SU-DHL-6 (cell line): Measurements from ENCODE around the gene SYNPO2L.
"Not testable (repeated sequence)": the region's sequence is repeated elsewhere in the genome, so short reads cannot be mapped to it uniquely, and the experiment has no call there.

ENCODE experiments used
- H2AFZ ChIP-seq: fragments of 200-600 bp; sonication (generic); 2 replicates; pipeline ENCODE4 v1.6.1; 2014; ENCODE audit warnings: low read depth, mild to moderate bottlenecking, moderate library complexity, mixed read lengths, antibody characterized with exemption, low read length; ENCODE audit not compliant: severe bottlenecking
- H3F3A ChIP-seq: fragments of 200-600 bp; shearing (Covaris generic); 2 replicates; pipeline ENCODE4 v1.6.0; 2016; ENCODE audit warnings: antibody characterized with exemption, mild to moderate bottlenecking; ENCODE audit not compliant: insufficient read depth
- H3K27ac ChIP-seq: fragments of 200-600 bp; sonication (generic); 2 replicates; pipeline ENCODE4 v1.5.1; 2016; ENCODE audit warnings: low read depth, mild to moderate bottlenecking, low read length, moderate library complexity, mixed read lengths
- H3K27me3 ChIP-seq: fragments of 200-600 bp; sonication (generic), shearing (Covaris generic); 2 replicates; pipeline ENCODE4 v1.6.0; 2014; ENCODE audit warnings: mild to moderate bottlenecking, low read length
- H3K36me3 ChIP-seq: fragments of 200-600 bp; sonication (generic); 2 replicates; pipeline ENCODE4 v1.6.1; 2014; ENCODE audit warnings: mild to moderate bottlenecking, low read length, mixed read lengths
- H3K4me2 ChIP-seq: fragments of 300-600, 200-600 bp; shearing (Covaris generic), sonication (generic); 2 replicates; pipeline ENCODE4 v1.6.0; 2014; ENCODE audit warnings: low read length, low read depth, mild to moderate bottlenecking; ENCODE audit not compliant: poor library complexity, severe bottlenecking
- H3K4me3 ChIP-seq: fragments of 200-600 bp; sonication (generic); 2 replicates; pipeline ENCODE4 v1.5.1; 2014; ENCODE audit warnings: antibody characterized with exemption, low read length, mild to moderate bottlenecking, mixed read lengths; ENCODE audit not compliant: insufficient read depth, poor library complexity, severe bottlenecking
- H3K79me2 ChIP-seq: fragments of 200-600 bp; sonication (generic); 2 replicates; pipeline ENCODE4 v1.6.1; 2014; ENCODE audit warnings: mild to moderate bottlenecking, low read length, moderate library complexity; ENCODE audit not compliant: insufficient read depth
- H3K9ac ChIP-seq: fragments of 200-600 bp; sonication (generic); 2 replicates; pipeline ENCODE4 v1.7.0; 2014; ENCODE audit warnings: mild to moderate bottlenecking, low read length
- H3K9me2 ChIP-seq: fragments of 200-600 bp; sonication (generic); replicated peaks from 2 replicates; pipeline ENCODE4 v1.6.1; 2014; ENCODE audit warnings: low read length; ENCODE audit not compliant: insufficient read depth
- H3K9me3 ChIP-seq: fragments of 200-600 bp; sonication (generic); 2 replicates; pipeline ENCODE4 v1.6.1; 2014; ENCODE audit warnings: low read length, mixed read lengths; ENCODE audit not compliant: insufficient read depth
- H4K20me1 ChIP-seq: fragments of 200-600 bp; sonication (generic); 2 replicates; pipeline ENCODE4 v1.6.1; 2014; ENCODE audit warnings: low read depth, mild to moderate bottlenecking, antibody characterized with exemption, low read length, moderate library complexity, mixed read lengths

SYNPO2L gene

GRCh38 chr10:73687641-73688040, 31.8 kb upstream of the SYNPO2L start:
- H3K27me3 ChIP-seq, H4K20me1 ChIP-seq, H3K9me2 ChIP-seq, H3K9ac ChIP-seq, H3K36me3 ChIP-seq, H3K9me3 ChIP-seq, H2AFZ ChIP-seq, H3K4me2 ChIP-seq, H3F3A ChIP-seq, H3K27ac ChIP-seq, H3K4me3 ChIP-seq, H3K79me2 ChIP-seq: not testable (repeated sequence)

GRCh38 chr10:73674546-73674945, 18.7 kb upstream of the SYNPO2L start:
- not testable (repeated sequence) for H3K9me3 ChIP-seq, H2AFZ ChIP-seq, H3K27ac ChIP-seq, H3K27me3 ChIP-seq, H3K4me2 ChIP-seq, H3K79me2 ChIP-seq, H3K9me2 ChIP-seq, H4K20me1 ChIP-seq, H3K9ac ChIP-seq, H3F3A ChIP-seq, H3K36me3 ChIP-seq, H3K4me3 ChIP-seq

- not testable (repeated sequence) for H3K27me3 ChIP-seq, H2AFZ ChIP-seq, H3K9ac ChIP-seq, H3K4me3 ChIP-seq, H3F3A ChIP-seq, H4K20me1 ChIP-seq, H3K36me3 ChIP-seq, H3K79me2 ChIP-seq, H3K9me2 ChIP-seq, H3K27ac ChIP-seq, H3K4me2 ChIP-seq, H3K9me3 ChIP-seq
Measured at GRCh38 chr10:73668378-73668777, 12.5 kb upstream of the SYNPO2L start.

DNA sequence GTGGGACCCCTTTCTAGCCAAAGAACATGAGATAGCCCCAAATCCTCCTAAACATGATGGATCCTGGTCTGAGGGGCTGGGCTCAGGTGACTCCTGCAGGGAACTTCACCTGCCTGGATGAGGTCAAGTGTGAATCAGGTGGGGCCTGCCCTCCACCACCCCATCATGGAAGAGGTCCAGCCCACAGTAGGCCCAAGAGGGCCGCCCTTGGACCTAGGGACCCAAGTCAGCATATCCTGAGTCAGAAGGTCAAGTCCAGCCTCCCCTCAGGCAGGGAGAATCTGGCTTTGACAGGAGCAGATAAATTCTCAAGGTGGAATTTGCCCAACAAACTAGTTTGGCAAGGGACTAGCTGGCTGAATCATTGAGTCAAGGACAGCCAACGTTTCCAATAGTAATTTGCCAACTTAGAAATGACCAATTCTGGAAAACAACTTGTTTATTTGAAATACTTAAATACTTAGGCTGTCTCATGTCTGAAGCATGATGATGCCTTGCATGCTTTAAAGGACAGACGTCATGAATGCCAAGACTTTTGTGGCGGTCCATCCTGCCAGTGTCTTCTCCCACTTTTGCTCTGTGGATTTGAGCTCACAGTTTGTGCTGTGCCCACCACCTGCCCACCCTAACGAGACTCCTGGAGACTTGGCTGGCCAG, 10.5 kb upstream of the SYNPO2L start:
- not testable (repeated sequence) for H3K9me2 ChIP-seq, H3K79me2 ChIP-seq, H3K9me3 ChIP-seq, H3F3A ChIP-seq, H3K9ac ChIP-seq, H3K27ac ChIP-seq, H3K4me3 ChIP-seq, H4K20me1 ChIP-seq, H3K36me3 ChIP-seq, H3K27me3 ChIP-seq, H3K4me2 ChIP-seq, H2AFZ ChIP-seq

DNA sequence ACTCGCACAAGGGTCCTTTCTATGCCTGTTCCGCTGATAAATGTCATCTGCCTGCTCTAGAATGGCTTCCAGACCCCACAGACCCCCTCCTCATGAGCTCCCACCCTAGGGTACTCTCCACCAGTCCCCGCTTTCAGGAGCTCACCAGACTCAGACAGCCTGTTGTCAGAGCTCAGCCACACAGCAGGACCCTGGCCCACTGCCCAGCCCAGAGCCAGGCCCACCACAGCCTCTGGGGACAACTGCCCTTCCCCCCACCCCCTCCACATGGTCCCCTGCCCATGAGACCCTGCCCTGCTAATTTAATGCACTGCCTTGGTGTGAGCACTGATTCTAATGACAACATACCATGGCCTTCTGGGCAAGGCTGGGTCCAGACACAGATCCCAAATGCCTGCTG, 9.8 kb upstream of the SYNPO2L start:
- not testable (repeated sequence) for H3K9ac ChIP-seq, H3K27ac ChIP-seq, H2AFZ ChIP-seq, H3K36me3 ChIP-seq, H3K79me2 ChIP-seq, H3K4me3 ChIP-seq, H3K9me2 ChIP-seq, H3F3A ChIP-seq, H4K20me1 ChIP-seq, H3K9me3 ChIP-seq, H3K27me3 ChIP-seq, H3K4me2 ChIP-seq

DNA sequence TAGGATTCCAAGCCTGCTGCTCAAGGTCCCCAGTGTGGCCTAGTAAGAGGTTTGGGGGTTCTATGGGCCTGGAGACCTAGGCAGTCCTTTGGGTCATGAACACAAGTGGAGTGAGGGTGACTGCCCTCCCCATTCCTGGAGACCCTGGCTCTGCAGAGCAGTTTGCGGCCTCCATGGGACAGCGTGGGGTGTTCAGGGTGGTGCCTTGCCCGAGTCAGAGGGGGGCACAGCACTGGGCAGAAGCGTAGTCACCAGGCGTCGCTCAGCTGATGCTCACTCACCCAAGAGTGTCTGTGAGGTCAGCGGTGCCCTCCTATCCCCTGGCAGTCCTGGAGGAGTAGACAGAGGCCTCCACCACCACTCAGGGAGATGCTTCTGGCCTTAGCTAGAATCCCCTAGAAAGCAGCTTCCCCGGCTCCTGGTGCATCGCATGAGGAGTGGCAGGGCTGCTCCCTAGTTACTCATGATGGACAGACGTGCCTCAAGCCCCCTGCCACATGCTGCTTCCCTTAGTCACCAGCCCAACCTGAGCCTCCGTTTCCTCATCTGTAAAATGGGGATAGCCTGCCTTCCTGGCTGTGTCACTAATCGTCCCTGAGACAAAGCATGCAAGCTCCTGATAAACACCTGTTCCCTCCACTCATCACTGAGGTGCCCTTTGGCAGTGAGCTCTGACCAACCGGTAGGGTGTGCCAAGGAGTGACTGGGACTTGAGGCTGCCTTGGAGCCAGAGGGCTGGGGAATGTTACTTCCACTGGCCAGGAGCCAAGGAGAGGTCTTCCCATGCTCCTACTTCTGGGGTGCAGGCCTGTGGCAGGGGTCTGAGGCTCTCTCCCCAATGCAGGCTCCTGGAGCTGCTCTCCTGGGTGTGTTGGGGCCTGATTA, 8.6 kb upstream of the SYNPO2L start:
- not testable (repeated sequence) for H3K36me3 ChIP-seq, H3K9me3 ChIP-seq, H3K27me3 ChIP-seq, H3K9me2 ChIP-seq, H3K4me2 ChIP-seq, H3K27ac ChIP-seq, H4K20me1 ChIP-seq, H3K79me2 ChIP-seq, H2AFZ ChIP-seq, H3F3A ChIP-seq, H3K4me3 ChIP-seq, H3K9ac ChIP-seq

DNA sequence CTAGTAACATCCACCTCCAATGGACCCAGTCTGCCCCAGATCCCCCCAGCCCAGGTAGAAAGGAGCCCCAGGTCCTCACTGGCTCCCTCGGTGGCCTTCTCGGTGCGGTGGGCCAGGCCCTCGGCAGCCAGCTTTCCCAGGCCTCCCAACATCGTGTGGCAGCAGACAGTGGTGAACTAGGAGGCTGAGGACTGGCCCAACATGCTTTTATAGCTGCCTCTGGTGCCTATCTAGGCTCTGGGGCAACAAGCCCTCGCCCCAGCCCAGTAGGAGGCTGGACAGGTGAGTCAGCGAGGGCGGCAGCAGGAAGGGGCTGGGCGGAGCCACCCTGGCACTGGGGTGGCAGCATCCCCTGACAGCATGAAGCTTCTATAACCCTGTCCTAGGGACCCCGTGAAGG, 7.8 kb upstream of the SYNPO2L start:
- not testable (repeated sequence) for H3K36me3 ChIP-seq, H3K27ac ChIP-seq, H3K27me3 ChIP-seq, H2AFZ ChIP-seq, H3K9me3 ChIP-seq, H3K4me2 ChIP-seq, H3K9me2 ChIP-seq, H3F3A ChIP-seq, H3K9ac ChIP-seq, H3K4me3 ChIP-seq, H4K20me1 ChIP-seq, H3K79me2 ChIP-seq

DNA sequence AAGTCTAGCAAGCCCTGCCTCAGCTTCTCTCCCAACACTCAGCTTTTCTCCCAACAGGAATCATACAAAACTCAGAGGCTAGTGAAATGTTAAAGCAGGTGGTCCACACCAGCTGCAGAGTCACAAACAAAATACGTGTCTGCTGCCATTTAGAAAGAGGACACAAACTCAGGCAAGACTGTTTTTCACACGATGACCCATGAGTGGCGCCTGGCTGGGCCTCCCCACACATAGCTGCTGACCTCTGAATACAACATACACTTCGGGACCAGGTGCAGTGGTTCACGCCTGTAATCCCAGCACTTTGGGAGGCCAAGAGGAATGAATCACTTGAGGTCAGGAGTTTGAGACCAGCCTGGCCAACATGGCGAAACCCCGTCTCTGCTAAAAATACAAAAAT, 6.9 kb upstream of the SYNPO2L start:
- not testable (repeated sequence) for H2AFZ ChIP-seq, H3F3A ChIP-seq, H3K9me2 ChIP-seq, H3K4me3 ChIP-seq, H3K4me2 ChIP-seq, H3K9ac ChIP-seq, H3K36me3 ChIP-seq, H3K27me3 ChIP-seq, H3K27ac ChIP-seq, H3K9me3 ChIP-seq, H4K20me1 ChIP-seq, H3K79me2 ChIP-seq
